Liver (tissue), 9 donors: ENCODE results near the gene MRPL55. TPM values are rescaled to one million over a fixed set of nuclear protein-coding genes. Genes with fewer than 3 reads are reported as not detected.

Experiments used
- DNase-seq: peaks from one replicate; pipeline ENCODE4 v3.0.0-alpha.2; 2017; ENCODE audit warnings: low spot score
- H3K27ac ChIP-seq, 2 donors: one replicate each; pipeline ENCODE4 v1.7.0; 2013; ENCODE audit warnings: inconsistent platforms in 2 of 2, low read length in 2 of 2, control low read depth in 1 of 2, low read depth in 1 of 2, mild to moderate bottlenecking in 1 of 2
- H3K27me3 ChIP-seq, 4 donors: one replicate each; pipeline versions ENCODE4 v1.6.1 to v1.7.0; 2013; ENCODE audit warnings: low read length in 3 of 4, inconsistent platforms in 1 of 4, mild to moderate bottlenecking in 1 of 4, moderate library complexity in 1 of 4; ENCODE audit not compliant: control insufficient read depth in 4 of 4, insufficient read depth in 4 of 4
- H3K36me3 ChIP-seq, 4 donors: one replicate each; pipeline versions ENCODE4 v1.6.1 to v1.7.0; 2013; ENCODE audit warnings: low read length in 3 of 4, mild to moderate bottlenecking in 3 of 4, low read depth in 1 of 4, moderate library complexity in 1 of 4; ENCODE audit not compliant: control insufficient read depth in 4 of 4, insufficient read depth in 3 of 4
- H3K4me1 ChIP-seq, 4 donors: one replicate each; pipeline versions ENCODE4 v1.6.1 to v1.7.0; 2013; ENCODE audit warnings: low read length in 3 of 4, mild to moderate bottlenecking in 3 of 4, moderate library complexity in 1 of 4; ENCODE audit not compliant: control insufficient read depth in 4 of 4, insufficient read depth in 4 of 4
- H3K4me3 ChIP-seq, 3 donors: one replicate each; pipeline versions ENCODE4 v1.6.1 to v1.7.0; 2013; ENCODE audit warnings: low read length in 3 of 3, control low read depth in 1 of 3, low read depth in 1 of 3, mild to moderate bottlenecking in 1 of 3
- H3K9ac ChIP-seq, 2 donors: one replicate each; pipeline ENCODE4 v1.7.0; 2013; ENCODE audit warnings: low read length in 2 of 2, mild to moderate bottlenecking in 2 of 2, moderate library complexity in 2 of 2, control low read depth in 1 of 2, low read depth in 1 of 2
- H3K9me3 ChIP-seq, 4 donors: one replicate each; pipeline versions ENCODE4 v1.6.1 to v1.7.0; 2013; ENCODE audit warnings: low read length in 3 of 4; ENCODE audit not compliant: control insufficient read depth in 4 of 4
- ATF3 ChIP-seq: IDR thresholded peaks from 2 replicates; pipeline ENCODE4 v1.6.1; 2016; ENCODE audit warnings: antibody characterized with exemption
- CTCF ChIP-seq: fragments of 150-350 bp; IDR thresholded peaks from 2 replicates; pipeline ENCODE4 v1.5.1; 2017; ENCODE audit warnings: improper control_type of control experiment, low read depth, low read length; ENCODE audit not compliant: missing input control
- EGR1 ChIP-seq, 2 donors: IDR thresholded peaks; 2 replicates each; pipeline ENCODE4 v1.6.1; 2016 to 2018; ENCODE audit warnings: antibody characterized with exemption in 2 of 2, low read depth in 2 of 2
- FOXA1 ChIP-seq: IDR thresholded peaks from 2 replicates; pipeline ENCODE4 v1.6.1; 2016; ENCODE audit warnings: antibody characterized with exemption
- FOXA2 ChIP-seq: IDR thresholded peaks from 2 replicates; pipeline ENCODE4 v1.6.1; 2016; ENCODE audit warnings: antibody characterized with exemption
- GABPA ChIP-seq, 2 donors: IDR thresholded peaks in 1 of 2; conservative IDR thresholded peaks in 1 of 2; 2 replicates each; pipeline ENCODE4 v1.6.1; 2016; ENCODE audit warnings: antibody characterized with exemption in 2 of 2, mild to moderate bottlenecking in 1 of 2, moderate library complexity in 1 of 2
- HNF4A ChIP-seq, 2 donors: conservative IDR thresholded peaks; 2 replicates each; pipeline ENCODE4 v1.6.1; 2016; ENCODE audit warnings: antibody characterized with exemption in 2 of 2, mild to moderate bottlenecking in 2 of 2
- HNF4G ChIP-seq: IDR thresholded peaks from 2 replicates; pipeline ENCODE4 v1.6.1; 2016; ENCODE audit warnings: antibody characterized with exemption
- JUND ChIP-seq, 2 donors: IDR thresholded peaks; 2 replicates each; pipeline ENCODE4 v1.6.1; 2016; ENCODE audit warnings: antibody characterized with exemption in 2 of 2
- MAX ChIP-seq: IDR thresholded peaks from 2 replicates; pipeline ENCODE4 v1.6.1; 2016; ENCODE audit warnings: antibody characterized with exemption
- NR2F2 ChIP-seq: IDR thresholded peaks from 2 replicates; pipeline ENCODE4 v1.6.1; 2016; ENCODE audit warnings: antibody characterized with exemption
- RAD21 ChIP-seq, 2 donors: IDR thresholded peaks; 2 replicates each; pipeline ENCODE4 v1.6.1; 2016; ENCODE audit warnings: antibody characterized with exemption in 2 of 2, mild to moderate bottlenecking in 2 of 2
- REST ChIP-seq: IDR thresholded peaks from 2 replicates; pipeline ENCODE4 v1.6.1; 2016; ENCODE audit warnings: antibody characterized with exemption, mild to moderate bottlenecking
- RXRA ChIP-seq, 2 donors: IDR thresholded peaks; 2 replicates each; pipeline ENCODE4 v1.6.1; 2017 to 2018; ENCODE audit warnings: antibody characterized with exemption in 2 of 2, mild to moderate bottlenecking in 1 of 2
- SP1 ChIP-seq: IDR thresholded peaks from 2 replicates; pipeline ENCODE4 v1.6.1; 2018; ENCODE audit warnings: antibody characterized with exemption, mild to moderate bottlenecking
- TAF1 ChIP-seq: conservative IDR thresholded peaks from 2 replicates; pipeline ENCODE4 v1.6.1; 2016; ENCODE audit warnings: antibody characterized with exemption, mild to moderate bottlenecking
- YY1 ChIP-seq: IDR thresholded peaks from 2 replicates; pipeline ENCODE4 v1.6.1; 2016; ENCODE audit warnings: antibody characterized with exemption, mild to moderate bottlenecking
- ZBTB33 ChIP-seq: IDR thresholded peaks from 2 replicates; pipeline ENCODE4 v1.6.1; 2016; ENCODE audit warnings: antibody characterized with exemption
- WGBS: extraction: QIAGEN DNeasy Blood & Tissue Kit; methylation state at CpG from one replicate; pipeline ENCODE4 v1.1.7; 2013; 5-methylcytosine and 5-hydroxymethylcytosine counted together
- polyA plus RNA-seq, 2 donors: library from polyadenylated mRNA; stranded (reverse) in 1 of 2; unstranded in 1 of 2; fragments of 200-250 nt in 1 of 2; fragments of >200 nt in 1 of 2; fragmentation: Nextera tagmentation in 1 of 2; extraction: Ambion mirVana in 1 of 2; gene quantifications; one replicate each; pipeline versions ENCODE4 v1.2.1 to v1.2.3, GENCODE V29; 2013 to 2015
- total RNA-seq, 2 donors: library from RNA; depleted of rRNA; stranded (reverse); fragments of >200 nt; gene quantifications; one replicate each; pipeline ENCODE4 v1.2.3, GENCODE V29; 2014
- donor health status: healthy.
- donor health status: healthy.
- donor health status: healthy.
- donor health status: healthy.
- donor health status: healthy.

The MRPL55 gene
- total and polyA plus RNA-seq, 4 donors = 38.9 to 119 (median 62.0) TPM

- H3K4me1 ChIP-seq = peaks cover 17 to 28% (median 22%) of the 10 kb centered on the region in 4 donors
- no peak for TF ChIP-seq FOXA2
- TF ChIP-seq NR2F2 = no peak
- TF ChIP-seq RXRA (IDR thresholded peaks at IDR 0.05) = no peak
- TF ChIP-seq EGR1 (IDR thresholded peaks at IDR 0.05; ENCODE audit: low read depth in 2 of 2) = no peak
- TF ChIP-seq GABPA (IDR thresholded peaks at IDR 0.05 in 1 of 2, conservative IDR thresholded peaks at IDR 0.05 in 1 of 2) = no peak
- no peaks in the 10 kb centered on the region for H3K9me3 ChIP-seq
- no peaks in the 10 kb centered on the region for H3K27me3 ChIP-seq
- H3K36me3 ChIP-seq = peaks cover 0 to 24% (median 10%) of the 10 kb centered on the region in 4 donors
- WGBS = 92% methylated on average over 31 of the region's 31 CpGs
- H3K9ac ChIP-seq = no peak overlapping the region
- H3K4me3 ChIP-seq = no peak overlapping the region
- DNase-seq = peak; percentile 75
- no peak overlapping the region for H3K27ac ChIP-seq
Measured at GRCh38 chr1:228145463-228146416, 36.6 kb upstream of the MRPL55 start.

- WGBS = 94% methylated on average over 8 of the region's 8 CpGs
- H3K4me3 ChIP-seq = no peak overlapping the region
- TF ChIP-seq CTCF = no peak
- no peak for TF ChIP-seq FOXA1
- no peak for TF ChIP-seq HNF4G
- no peak for TF ChIP-seq GABPA (IDR thresholded peaks at IDR 0.05 in 1 of 2, conservative IDR thresholded peaks at IDR 0.05 in 1 of 2)
- TF ChIP-seq ZBTB33 = no peak
- no peak for TF ChIP-seq TAF1
- TF ChIP-seq MAX = no peak
- TF ChIP-seq RXRA (IDR thresholded peaks at IDR 0.05) = no peak
- TF ChIP-seq HNF4A (conservative IDR thresholded peaks at IDR 0.05) = no peak
- TF ChIP-seq REST = no peak
- TF ChIP-seq SP1 = no peak
- TF ChIP-seq FOXA2 = no peak
- TF ChIP-seq RAD21 (IDR thresholded peaks at IDR 0.05) = no peak
- TF ChIP-seq JUND (IDR thresholded peaks at IDR 0.05) = no peak
- no peak for TF ChIP-seq EGR1 (IDR thresholded peaks at IDR 0.05; ENCODE audit: low read depth in 2 of 2)
- TF ChIP-seq ATF3 = no peak
- TF ChIP-seq YY1 = no peak
- no peak for TF ChIP-seq NR2F2
- H3K4me1 ChIP-seq = peaks cover 17 to 28% (median 23%) of the 10 kb centered on the region in 4 donors
- no peak overlapping the region for H3K9ac ChIP-seq
- H3K9me3 ChIP-seq = no peaks in the 10 kb centered on the region
- peaks cover 0 to 24% (median 10%) of the 10 kb centered on the region in 4 donors for H3K36me3 ChIP-seq
- no peak overlapping the region for H3K27ac ChIP-seq
- no peaks in the 10 kb centered on the region for H3K27me3 ChIP-seq
- no peak for DNase-seq
Measured at GRCh38 chr1:228144993-228145343, 35.9 kb upstream of the MRPL55 start.
